SK-N-MC (cell line): ENCODE results near the gene BANF1.

Experiments
- EZH2 ChIP-seq: fragments of 200-600 bp; sonication (generic); IDR thresholded peaks from one replicate; pipeline ENCODE4 v1.6.1; 2017; ENCODE audit warnings: antibody characterized with exemption
- FOXP2 ChIP-seq: optimal IDR thresholded peaks from 2 replicates; pipeline ENCODE3; 2011; ENCODE audit warnings: mild to moderate bottlenecking, moderate library complexity; ENCODE audit not compliant: insufficient read depth; ENCODE audit errors: extremely low read length, control extremely low read depth
- POLR2AphosphoS5 ChIP-seq: IDR thresholded peaks from 2 replicates; pipeline ENCODE4 v1.6.1; 2012; ENCODE audit warnings: mild to moderate bottlenecking, low read depth, low read length, borderline replicate concordance

DNA sequence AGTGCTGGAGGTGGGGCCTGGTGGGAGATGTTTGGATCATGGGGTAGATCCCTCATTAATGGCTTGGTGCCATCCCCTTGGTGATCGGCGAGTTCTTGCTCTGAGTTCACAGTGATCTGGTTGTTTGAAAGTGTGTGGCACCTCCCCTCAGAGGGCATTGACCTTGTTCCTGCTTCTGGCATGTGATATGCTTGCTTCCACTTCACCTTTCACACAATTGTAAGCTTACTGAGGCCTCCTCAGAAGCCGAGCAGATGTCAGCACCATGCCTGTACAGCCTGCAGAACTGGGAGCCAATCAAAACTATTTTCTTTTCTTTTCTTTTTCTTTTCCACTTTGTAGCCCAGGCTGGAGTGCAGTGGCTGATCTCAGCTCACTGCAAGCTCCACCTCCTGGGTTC lies 35.0 kb downstream of the BANF1 start:
- TF ChIP-seq EZH2 (no peak), POLR2AphosphoS5 (no peak), FOXP2 (no peak)
